HepG2 (cell line): ENCODE results near the gene CES3.

ENCODE experiments used
- ELF3 ChIP-seq: IDR thresholded peaks from 2 replicates; pipeline ENCODE4 v1.6.1; 2016; ENCODE audit warnings: missing genetic modification reagents, missing compliant biosample characterization
- PHF5A ChIP-seq: IDR thresholded peaks from one replicate; pipeline ENCODE4 v1.6.1; 2018; ENCODE audit warnings: low read depth, missing genetic modification reagents; ENCODE audit not compliant: unreplicated experiment
- ZNF274 ChIP-seq: sonication (generic); formaldehyde crosslinking; IDR thresholded peaks from 2 replicates; pipeline ENCODE4 v1.5.1; 2020; ENCODE audit warnings: mild to moderate bottlenecking, missing genetic modification reagents

DNA sequence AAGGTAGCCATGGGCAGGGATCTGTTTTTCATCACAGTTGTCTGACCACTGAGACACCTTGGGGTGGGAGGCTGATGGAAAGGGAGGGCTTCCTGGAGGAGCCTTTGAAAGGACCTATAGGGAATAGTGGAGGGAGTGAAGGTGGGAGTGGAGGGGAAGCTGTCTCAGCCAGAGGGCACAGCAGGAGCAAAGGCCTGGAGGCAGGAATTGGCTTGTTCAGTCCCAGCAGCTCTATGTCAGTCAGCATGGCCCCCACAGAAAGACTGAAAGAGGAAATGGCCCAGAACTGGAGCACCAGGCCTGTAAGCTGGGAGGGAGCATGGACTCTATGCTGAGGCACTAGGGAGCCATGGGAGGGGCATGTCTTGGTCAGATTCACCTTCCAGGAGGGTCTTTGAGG lies 55.1 kb downstream of the CES3 start:
- TF ChIP-seq ZNF274 (no peak), PHF5A (no peak), ELF3 (CRISPR knock-in tag) (no peak)
